PC-3 (cell line): ENCODE measurements around the gene CDH16.

Experiments used
- CTCF ChIP-seq: fragments of 300-600 bp; sonication (generic); conservative IDR thresholded peaks from 2 replicates; pipeline ENCODE4 v1.5.1; 2017; ENCODE audit warnings: antibody characterized with exemption, low read depth, mild to moderate bottlenecking, low read length
- EZH2 ChIP-seq: fragments of 300-600 bp; sonication (generic); IDR thresholded peaks from one replicate; pipeline ENCODE4 v1.6.1; 2017; ENCODE audit warnings: antibody characterized with exemption, mild to moderate bottlenecking, low read length; ENCODE audit not compliant: unreplicated experiment
- EZH2phosphoT487 ChIP-seq: fragments of 300-600 bp; sonication (generic); IDR thresholded peaks from 2 replicates; pipeline ENCODE4 v1.6.1; 2018; ENCODE audit warnings: mild to moderate bottlenecking, antibody characterized with exemption, low read length, borderline replicate concordance

- TF ChIP-seq CTCF (no peak), EZH2phosphoT487 (no peak), EZH2 (no peak)
These were observed 44.5 kb downstream of the CDH16 start for GRCh38 chr16:66874079-66874775.
